ENCODE data around the gene DSCAM. TPM values are rescaled to one million over a fixed set of nuclear protein-coding genes. Genes with fewer than 3 reads are reported as not detected.

The DSCAM gene
- total RNA-seq, 2 experiments from 2014 or later: not detected

DNA sequence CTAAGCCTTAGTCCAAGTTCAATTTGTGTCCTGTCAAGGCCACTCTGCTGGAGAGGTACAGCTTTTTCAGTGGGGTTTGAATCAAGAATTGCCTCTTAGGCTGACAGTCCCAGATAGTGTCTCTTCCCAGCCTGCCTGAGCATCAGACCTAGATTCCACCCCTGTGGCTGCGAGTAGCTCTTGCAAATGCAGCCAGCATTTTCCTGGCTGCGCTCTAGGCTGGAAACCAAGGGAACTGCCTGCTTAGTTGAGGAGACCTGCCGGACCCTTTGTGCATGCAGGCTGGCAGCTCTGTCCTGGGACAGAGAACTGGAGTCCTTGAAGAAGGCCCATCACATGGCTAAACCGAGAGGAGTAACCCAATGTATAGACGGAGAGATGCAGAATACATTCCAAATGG, 686.0 kb downstream of the DSCAM start:
- H3K27ac Mint-ChIP-seq: no peak overlapping the region
- CTCF ChIA-PET: no interaction called here
- TF ChIP-seq, protein P1, sequence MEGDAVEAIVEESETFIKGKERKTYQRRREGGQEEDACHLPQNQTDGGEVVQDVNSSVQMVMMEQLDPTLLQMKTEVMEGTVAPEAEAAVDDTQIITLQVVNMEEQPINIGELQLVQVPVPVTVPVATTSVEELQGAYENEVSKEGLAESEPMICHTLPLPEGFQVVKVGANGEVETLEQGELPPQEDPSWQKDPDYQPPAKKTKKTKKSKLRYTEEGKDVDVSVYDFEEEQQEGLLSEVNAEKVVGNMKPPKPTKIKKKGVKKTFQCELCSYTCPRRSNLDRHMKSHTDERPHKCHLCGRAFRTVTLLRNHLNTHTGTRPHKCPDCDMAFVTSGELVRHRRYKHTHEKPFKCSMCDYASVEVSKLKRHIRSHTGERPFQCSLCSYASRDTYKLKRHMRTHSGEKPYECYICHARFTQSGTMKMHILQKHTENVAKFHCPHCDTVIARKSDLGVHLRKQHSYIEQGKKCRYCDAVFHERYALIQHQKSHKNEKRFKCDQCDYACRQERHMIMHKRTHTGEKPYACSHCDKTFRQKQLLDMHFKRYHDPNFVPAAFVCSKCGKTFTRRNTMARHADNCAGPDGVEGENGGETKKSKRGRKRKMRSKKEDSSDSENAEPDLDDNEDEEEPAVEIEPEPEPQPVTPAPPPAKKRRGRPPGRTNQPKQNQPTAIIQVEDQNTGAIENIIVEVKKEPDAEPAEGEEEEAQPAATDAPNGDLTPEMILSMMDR (IDR thresholded peaks at IDR 0.05): no peak
- intact Hi-C loops (cut with micrococcal nuclease): no loop called here
- no peak overlapping the region for H3K4me3 Mint-ChIP-seq
- ATAC-seq: no peak
- H3K36me3 Mint-ChIP-seq (ENCODE audit: low read depth): no peaks in the 10 kb centered on the region
- H3K9me3 Mint-ChIP-seq: no peaks in the 10 kb centered on the region
- POLR2A ChIA-PET: interaction anchor here (0.7 kb wide), 1 partner anchor 59 kb away, joined by 3 read pairs; no protein-coding TSS in a partner anchor
- no peak for DNase-seq
- H3K4me1 Mint-ChIP-seq (ENCODE audit: low read depth): no peaks in the 10 kb centered on the region
- H3K27me3 Mint-ChIP-seq: no peaks in the 10 kb centered on the region

DNA sequence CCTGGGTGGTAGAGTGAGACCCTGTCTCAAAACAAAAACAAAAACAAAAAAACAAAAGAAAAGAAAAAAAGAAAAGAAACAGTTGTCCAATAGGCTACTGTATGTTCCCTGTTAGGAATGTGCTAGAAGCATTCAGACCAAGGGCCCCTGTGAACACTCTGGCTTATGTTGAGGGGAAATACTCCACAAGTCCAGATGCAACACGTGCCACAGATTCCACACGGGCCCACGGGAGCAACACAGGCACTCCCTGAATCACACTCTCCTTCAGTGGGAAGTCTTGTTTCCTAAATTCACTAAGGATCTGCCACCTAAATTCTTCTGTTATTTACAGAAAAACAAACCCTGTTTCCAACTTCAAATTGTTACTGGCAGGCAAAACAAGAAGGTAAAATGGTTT, 688.6 kb downstream of the DSCAM start:
- TF ChIP-seq, protein P1 (IDR thresholded peaks at IDR 0.05): no peak
- POLR2A ChIA-PET: no interaction called here

DNA sequence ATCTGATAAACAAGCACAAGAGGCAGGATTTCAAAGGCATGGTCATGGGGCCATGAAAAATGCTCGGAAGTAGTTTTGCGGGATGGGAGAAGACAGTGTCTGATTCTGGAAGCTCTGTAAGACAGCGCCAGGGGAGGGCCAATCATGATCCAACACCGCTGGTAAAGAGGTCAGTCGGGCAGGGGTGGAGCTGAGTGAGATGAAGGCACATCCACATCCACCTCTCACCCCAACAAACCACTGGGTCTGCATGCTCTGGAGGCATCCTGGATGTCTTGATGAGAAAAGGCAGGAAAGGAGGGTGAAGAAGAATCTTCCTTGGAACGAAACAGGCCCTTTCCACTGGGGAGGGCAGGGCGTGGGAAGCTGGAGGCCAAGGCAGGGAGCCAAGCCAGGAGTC, 691.4 kb downstream of the DSCAM start:
- ChIA-PET POLR2A (no interaction called here), CTCF (interaction anchor here (2.1 kb wide), 1 partner anchor 8 kb away, joined by 4 read pairs; no protein-coding TSS in a partner anchor)
- Mint-ChIP-seq H3K27me3 (no peaks in the 10 kb centered on the region), H3K4me1 (ENCODE audit: low read depth) (no peaks in the 10 kb centered on the region), H3K9me3 (no peaks in the 10 kb centered on the region), H3K36me3 (ENCODE audit: low read depth) (no peaks in the 10 kb centered on the region), H3K4me3 (no peak overlapping the region), H3K27ac (no peak overlapping the region)
- ATAC-seq (no peak), DNase-seq (no peak)
- intact Hi-C loops (cut with micrococcal nuclease): no loop called here
- TF ChIP-seq, protein P1 (IDR thresholded peaks at IDR 0.05): no peak

More for the DNA sequence above, 688.6 kb downstream of the DSCAM start:
- DNase-seq (no peak), ATAC-seq (no peak)
- CTCF ChIA-PET: no interaction called here
- Mint-ChIP-seq H3K27me3 (no peaks in the 10 kb centered on the region), H3K36me3 (ENCODE audit: low read depth) (no peaks in the 10 kb centered on the region), H3K27ac (no peak overlapping the region), H3K9me3 (no peaks in the 10 kb centered on the region), H3K4me3 (no peak overlapping the region), H3K4me1 (ENCODE audit: low read depth) (no peaks in the 10 kb centered on the region)
- intact Hi-C loops (cut with micrococcal nuclease): no loop called here

DNA sequence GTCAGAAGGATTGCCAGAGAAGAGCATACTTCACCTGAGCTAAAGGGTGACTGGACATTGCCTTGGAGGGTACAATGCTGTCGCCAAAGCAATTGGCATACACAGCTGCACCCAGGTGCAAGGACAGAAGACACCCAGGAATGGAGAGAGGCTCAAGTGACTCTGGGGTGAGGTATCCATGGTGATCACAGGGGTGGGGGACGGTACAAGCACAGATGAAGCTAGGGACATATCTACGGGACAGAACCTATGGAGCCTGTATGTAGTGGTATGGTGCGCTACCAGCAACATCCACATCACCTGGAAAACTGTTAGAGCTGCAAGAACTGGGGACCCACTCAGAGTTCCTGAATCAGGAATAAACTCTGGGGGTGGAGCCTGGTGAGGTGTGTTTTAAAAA, 693.6 kb downstream of the DSCAM start:
- Mint-ChIP-seq H3K27ac (no peak overlapping the region), H3K4me1 (ENCODE audit: low read depth) (no peaks in the 10 kb centered on the region), H3K27me3 (no peaks in the 10 kb centered on the region), H3K9me3 (no peaks in the 10 kb centered on the region), H3K4me3 (no peak overlapping the region), H3K36me3 (ENCODE audit: low read depth) (no peaks in the 10 kb centered on the region)
- TF ChIP-seq, protein P1 (IDR thresholded peaks at IDR 0.05): no peak
- ATAC-seq (no peak), DNase-seq (no peak)
- POLR2A ChIA-PET: no interaction called here
- intact Hi-C loops (cut with micrococcal nuclease): no loop called here
- CTCF ChIA-PET: no interaction called here

DNA sequence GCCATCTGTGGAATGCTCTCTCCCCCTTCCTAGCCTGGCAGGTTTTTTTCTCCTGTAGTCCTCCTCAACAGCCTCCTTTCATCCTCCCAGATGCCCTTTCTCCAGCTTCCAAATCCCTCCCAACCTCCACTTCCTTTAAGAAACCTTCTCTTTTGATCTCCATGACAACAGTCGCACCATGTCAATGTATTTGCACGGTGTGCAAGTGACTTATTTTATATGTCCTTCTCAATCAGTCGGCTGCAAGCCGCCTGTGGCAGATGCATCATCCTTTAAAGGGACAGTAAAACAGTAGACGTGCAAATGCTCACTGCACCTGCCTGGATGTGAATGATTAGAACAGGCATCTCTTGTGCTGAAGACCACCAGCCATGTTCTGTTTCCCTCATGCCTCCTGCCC, 694.5 kb downstream of the DSCAM start:
- TF ChIP-seq, protein P1 (IDR thresholded peaks at IDR 0.05): no peak
- Mint-ChIP-seq H3K9me3 (no peaks in the 10 kb centered on the region), H3K4me3 (no peak overlapping the region), H3K27ac (no peak overlapping the region), H3K36me3 (ENCODE audit: low read depth) (no peaks in the 10 kb centered on the region), H3K4me1 (ENCODE audit: low read depth) (no peaks in the 10 kb centered on the region), H3K27me3 (no peaks in the 10 kb centered on the region)
- ATAC-seq (no peak), DNase-seq (no peak)
- CTCF ChIA-PET: no interaction called here
- intact Hi-C loops (cut with micrococcal nuclease): no loop called here
- POLR2A ChIA-PET: no interaction called here

Measured in activated CD8-positive, alpha-beta T cell treated with anti-CD3 and anti-CD28 coated beads for 36 hours (primary cell).